GM12801 (cell line): ENCODE measurements around the gene PIGU.

ENCODE experiments used
- CTCF ChIP-seq: IDR thresholded peaks from one replicate; pipeline ENCODE4 v1.5.1; 2011; ENCODE audit warnings: control low read depth; ENCODE audit not compliant: insufficient read length; ENCODE audit errors: extremely low read depth

Gene PIGU

DNA sequence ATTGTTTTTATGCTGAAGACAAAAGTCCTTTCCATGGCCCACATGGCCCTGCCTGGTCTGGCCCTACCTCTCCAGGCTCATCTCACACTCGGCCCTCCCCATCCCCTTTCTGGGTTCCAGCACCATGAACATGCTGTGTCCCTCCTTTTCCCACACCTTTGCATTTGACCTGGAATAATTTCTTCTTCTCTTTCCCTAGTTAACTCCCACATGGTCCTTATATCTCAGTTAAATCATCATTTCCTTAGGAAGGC lies 38.9 kb downstream of the PIGU start:
- no peak for TF ChIP-seq CTCF

DNA sequence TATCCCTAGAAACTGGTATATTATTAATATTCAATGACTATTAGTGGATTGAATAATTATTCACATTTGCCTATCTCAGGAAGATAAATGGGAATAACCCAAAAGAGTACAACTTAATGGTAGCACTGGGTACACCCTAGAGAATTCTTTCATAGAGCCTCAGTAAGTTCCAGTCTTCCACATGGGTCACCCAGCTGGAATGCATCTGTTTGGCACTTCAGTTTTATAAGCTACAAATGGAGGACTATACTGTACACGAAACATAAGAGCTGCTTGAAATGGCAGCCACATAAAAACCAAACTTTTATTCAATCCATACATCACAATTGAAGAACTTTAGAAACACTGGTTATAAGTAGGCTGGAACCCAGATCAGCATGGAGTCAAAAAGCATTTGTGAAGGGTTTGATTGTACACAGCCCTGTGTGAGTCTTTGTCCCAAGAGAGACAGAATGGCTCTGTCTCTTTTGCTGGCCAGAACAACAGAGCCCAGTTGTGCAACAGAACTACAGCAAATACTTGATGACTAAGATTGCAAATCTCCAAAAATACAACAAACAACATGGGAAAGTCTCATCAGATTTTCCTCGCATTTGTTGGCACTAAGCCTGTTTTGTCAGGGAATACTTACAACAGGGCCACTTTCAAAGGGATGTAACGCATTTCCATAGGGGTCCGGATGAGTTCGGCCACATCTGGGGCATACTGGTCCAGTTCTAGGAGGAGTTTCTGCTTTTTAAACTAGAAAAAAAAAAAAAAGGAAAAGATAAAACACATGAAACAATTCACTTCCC lies 39.5 kb downstream of the PIGU start:
- no peak for TF ChIP-seq CTCF

DNA sequence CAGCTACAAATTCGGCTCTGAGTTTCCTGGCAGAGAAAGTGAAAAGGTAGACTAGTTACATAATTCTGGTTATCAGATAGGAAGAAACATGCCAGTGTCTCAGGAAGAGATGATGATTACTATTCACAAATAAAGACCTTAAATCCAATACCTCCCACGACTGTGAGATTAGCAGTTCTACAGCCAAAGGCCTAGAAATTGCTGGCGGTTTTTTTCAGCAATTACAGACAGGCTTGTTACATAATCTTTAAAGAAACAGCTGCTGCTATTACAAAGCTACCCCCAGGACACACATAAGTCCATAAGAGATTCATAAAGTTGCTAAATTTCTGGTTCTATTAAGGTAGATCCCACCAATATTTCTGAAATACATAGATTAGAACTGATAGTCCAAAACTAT lies 40.2 kb downstream of the PIGU start:
- TF ChIP-seq CTCF = no peak

- TF ChIP-seq CTCF = no peak
Observed at GRCh38 chr20:34634392-34634791, 42.5 kb downstream of the PIGU start.

DNA sequence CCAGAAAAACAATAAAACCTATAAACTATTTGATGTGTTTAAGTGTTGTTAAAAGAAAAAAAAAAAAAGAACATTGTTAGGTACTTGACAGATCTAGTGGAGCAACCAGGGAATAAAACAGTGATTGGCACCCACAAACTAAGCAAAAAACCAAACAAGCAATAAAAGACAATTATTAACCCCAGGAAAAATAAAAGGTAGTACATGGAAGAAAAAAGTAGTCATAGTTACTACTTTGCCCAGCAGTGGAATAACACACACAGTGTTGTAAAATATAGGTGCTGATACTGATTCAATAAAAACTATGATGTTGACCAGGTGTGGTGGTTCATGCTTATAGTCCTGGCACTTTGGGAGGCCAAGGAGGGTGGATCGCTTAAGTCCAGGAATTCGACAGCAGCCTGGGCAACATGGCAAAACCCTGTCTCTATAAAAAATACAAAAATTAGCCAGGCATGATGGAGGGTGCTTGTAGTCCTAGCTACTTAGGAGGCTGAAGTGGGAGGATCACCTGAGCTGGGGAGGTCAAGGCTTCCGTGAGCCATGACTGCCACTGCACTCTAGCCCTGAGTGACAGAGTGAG lies 43.9 kb downstream of the PIGU start:
- TF ChIP-seq CTCF = no peak

DNA sequence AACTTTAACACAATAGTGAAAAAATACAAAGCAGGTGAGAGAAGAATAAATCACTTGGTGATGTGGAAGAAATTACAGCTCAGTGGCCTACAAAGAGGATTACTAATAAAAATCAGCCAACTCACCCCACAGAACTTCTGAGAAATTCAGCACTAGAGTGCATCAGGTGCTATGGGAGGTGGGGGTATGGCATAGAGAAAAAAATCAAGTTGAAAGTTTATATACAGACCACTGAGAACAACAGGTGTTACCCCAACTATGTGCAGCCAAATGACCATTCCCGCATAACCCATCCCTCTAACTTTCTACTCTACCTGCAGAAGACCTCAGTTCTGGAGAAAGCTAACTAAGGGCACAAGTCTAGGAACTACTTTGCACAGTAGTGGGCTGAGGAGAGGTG lies 47.0 kb downstream of the PIGU start:
- no peak for TF ChIP-seq CTCF

DNA sequence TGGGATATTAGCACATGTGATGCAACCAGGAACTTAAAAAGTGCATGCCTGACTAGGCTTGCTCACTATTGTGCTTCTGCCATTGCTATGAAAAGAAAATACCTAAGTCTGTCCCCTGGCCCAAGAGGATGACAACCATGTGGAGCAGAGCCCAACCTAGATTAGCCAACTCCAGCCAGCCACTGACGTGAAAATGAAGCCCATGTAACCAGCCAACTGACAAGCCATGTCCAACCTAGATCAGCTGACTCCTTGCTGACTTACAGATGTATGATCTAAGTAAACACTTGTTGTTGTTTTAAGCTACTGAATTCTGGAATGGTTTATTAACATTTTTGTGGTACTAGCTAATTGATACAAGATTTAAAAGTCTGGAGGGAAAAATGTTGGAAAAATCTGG lies 47.5 kb downstream of the PIGU start:
- TF ChIP-seq CTCF = no peak
